SK-N-SH (cell line): Measurements from ENCODE around the gene PARP15. TPM values are rescaled to one million over a fixed set of nuclear protein-coding genes. Genes with fewer than 3 reads are reported as not detected.

Source experiments
- CTCF ChIA-PET: fragments of 300-600, 350-600 bp; formaldehyde crosslinking; extraction: SDS; loops from one replicate; lab custom pipeline; 2021; lab: Yijun Ruan, JAX
- POLR2A ChIA-PET: fragments of 350-600 bp; sonication (Branson Sonifier 250); formaldehyde crosslinking; extraction: SDS; loops from one replicate; lab custom pipeline; 2020; ENCODE audit warnings: antibody characterized with exemption, inconsistent platforms; lab: Yijun Ruan, JAX
- DNase-seq: peaks from one replicate; pipeline ENCODE4 v3.0.0; 2012
- H2AFZ ChIP-seq: fragments of 200-600 bp; sonication (generic); 2 replicates; pipeline ENCODE4 v1.8.1; 2016; ENCODE audit warnings: antibody characterized with exemption, mild to moderate bottlenecking, low read depth
- H3F3A ChIP-seq: fragments of 200-600 bp; sonication (generic); replicated peaks from 2 replicates; pipeline ENCODE3; 2016; ENCODE audit warnings: antibody characterized with exemption, mild to moderate bottlenecking; ENCODE audit not compliant: insufficient read depth
- H3K27ac ChIP-seq, 2 experiments: fragments of 200-500 bp in 1 of 2; fragments of 200-600 bp in 1 of 2; sonication (Bioruptor generic) in 1 of 2; sonication (generic), shearing (Covaris generic) in 1 of 2; 2 replicates each; pipeline versions ENCODE4 v1.5.1 to v1.6.1; 2014 to 2016; ENCODE audit warnings: low read depth in 2 of 2, inconsistent platforms in 1 of 2, low read length in 1 of 2, mild to moderate bottlenecking in 1 of 2, mixed read lengths in 1 of 2
- H3K27me3 ChIP-seq: fragments of 200-600 bp; sonication (generic), shearing (Covaris generic); 2 replicates; pipeline ENCODE4 v1.6.1; 2016; ENCODE audit warnings: mixed run types; ENCODE audit not compliant: insufficient read depth
- H3K36me3 ChIP-seq, 2 experiments: fragments of 200-500 bp in 1 of 2; fragments of 200-600 bp in 1 of 2; sonication (Bioruptor generic) in 1 of 2; sonication (generic) in 1 of 2; replicated peaks in 1 of 2; 2 replicates each; pipeline versions ENCODE3 to v1.5.1; 2014 to 2016; ENCODE audit warnings: low read length in 1 of 2, mild to moderate bottlenecking in 1 of 2; ENCODE audit not compliant: insufficient read depth in 2 of 2, control insufficient read depth in 1 of 2
- H3K4me1 ChIP-seq, 2 experiments: fragments of 200-500 bp in 1 of 2; fragments of 200-600 bp in 1 of 2; sonication (Bioruptor generic) in 1 of 2; sonication (generic), shearing (Covaris generic) in 1 of 2; 2 replicates each; pipeline versions ENCODE4 v1.5.1 to v1.6.1; 2014 to 2016; ENCODE audit warnings: low read depth in 1 of 2, low read length in 1 of 2, mixed run types in 1 of 2; ENCODE audit not compliant: insufficient read depth in 2 of 2, control insufficient read depth in 1 of 2
- H3K4me2 ChIP-seq: fragments of 200-600 bp; sonication (generic), shearing (Covaris generic); 2 replicates; pipeline ENCODE4 v1.6.1; 2017; ENCODE audit warnings: mixed run types
- H3K4me3 ChIP-seq, 2 experiments: fragments of 200-500 bp in 1 of 2; fragments of 200-600 bp in 1 of 2; sonication (Bioruptor generic) in 1 of 2; sonication (generic), shearing (Covaris generic) in 1 of 2; 2 replicates each; pipeline versions ENCODE4 v1.5.1 to v1.8.1; 2014 to 2016; ENCODE audit warnings: low read depth in 2 of 2, inconsistent platforms in 1 of 2, low read length in 1 of 2, mild to moderate bottlenecking in 1 of 2, mixed read lengths in 1 of 2, moderate library complexity in 1 of 2
- H3K79me2 ChIP-seq: fragments of 200-600 bp; sonication (generic); 2 replicates; pipeline ENCODE4 v1.8.1; 2017; ENCODE audit warnings: mild to moderate bottlenecking; ENCODE audit not compliant: insufficient read depth
- H3K9ac ChIP-seq: fragments of 200-600 bp; sonication (generic); 2 replicates; pipeline ENCODE4 v1.6.1; 2017; ENCODE audit warnings: mixed run types
- H3K9me2 ChIP-seq: fragments of 200-600 bp; sonication (generic); 2 replicates; pipeline ENCODE4 v1.6.1; 2017; ENCODE audit warnings: mixed run types
- H3K9me3 ChIP-seq: fragments of 200-600 bp; sonication (generic); 2 replicates; pipeline ENCODE4 v1.6.1; 2017; ENCODE audit warnings: mixed run types, mild to moderate bottlenecking, moderate library complexity
- H4K20me1 ChIP-seq: fragments of 200-600 bp; sonication (generic); 2 replicates; pipeline ENCODE4 v1.6.1; 2017; ENCODE audit warnings: mild to moderate bottlenecking, mixed run types; ENCODE audit not compliant: insufficient read depth
- CHD2 ChIP-seq: fragments of 150-350 bp; IDR thresholded peaks from 2 replicates; pipeline ENCODE4 v1.6.1; 2018; ENCODE audit warnings: low read length; ENCODE audit not compliant: partially characterized antibody
- ELF1 ChIP-seq: IDR thresholded peaks from 2 replicates; pipeline ENCODE4 v1.4.0; 2012
- EP300 ChIP-seq, 2 experiments: IDR thresholded peaks; 2 replicates each; pipeline versions ENCODE4 v1.4.0 to v1.6.1; 2012; ENCODE audit warnings: borderline replicate concordance in 1 of 2, low read depth in 1 of 2, low read length in 1 of 2
- EZH2phosphoT487 ChIP-seq: fragments of 200-600 bp; sonication (generic); IDR thresholded peaks from 2 replicates; pipeline ENCODE4 v1.6.1; 2017; ENCODE audit warnings: low read depth, mixed run types, mild to moderate bottlenecking, antibody characterized with exemption, moderate library complexity, borderline replicate concordance
- FOXM1 ChIP-seq: IDR thresholded peaks from 2 replicates; pipeline ENCODE4 v1.4.0; 2012; ENCODE audit warnings: low read depth, mild to moderate bottlenecking
- GABPA ChIP-seq: IDR thresholded peaks from 2 replicates; pipeline ENCODE4 v1.4.0; 2012; ENCODE audit warnings: low read depth, mild to moderate bottlenecking
- NRF1 ChIP-seq: IDR thresholded peaks from 2 replicates; pipeline ENCODE4 v1.6.1; 2012; ENCODE audit warnings: low read depth, mild to moderate bottlenecking, low read length
- RXRA ChIP-seq: IDR thresholded peaks from 2 replicates; pipeline ENCODE4 v1.4.0; 2012; ENCODE audit warnings: low read depth, mild to moderate bottlenecking, borderline replicate concordance
- SMC3 ChIP-seq: IDR thresholded peaks from 2 replicates; pipeline ENCODE4 v1.6.1; 2012; ENCODE audit warnings: low read depth, low read length, improper control_type of control experiment
- TEAD4 ChIP-seq: IDR thresholded peaks from 2 replicates; pipeline ENCODE4 v1.4.0; 2012; ENCODE audit warnings: mild to moderate bottlenecking, borderline replicate concordance; ENCODE audit not compliant: insufficient read depth
- YY1 ChIP-seq: IDR thresholded peaks from 2 replicates; pipeline ENCODE4 v1.4.0; 2012; ENCODE audit warnings: low read depth, mild to moderate bottlenecking
- WGBS: methylation state at CpG from one replicate; pipeline ENCODE4 v1.1.6; 2017; ENCODE audit warnings: low lambda C conversion rate; 5-methylcytosine and 5-hydroxymethylcytosine counted together
- polyA plus RNA-seq, 3 experiments: library from polyadenylated mRNA; depleted of rRNA; stranded (reverse); fragments of >200 nt; gene quantifications; 2 replicates each; pipeline ENCODE4 v1.2.3, GENCODE V29; 2012
- TF ChIP-seq, protein P1 (sequence below): IDR thresholded peaks from 2 replicates; pipeline ENCODE4 v1.4.0; 2012; ENCODE audit warnings: low read depth, borderline replicate concordance
- TF ChIP-seq, protein P2 (sequence below): fragments of 150-350 bp; IDR thresholded peaks from 2 replicates; pipeline ENCODE4 v1.6.1; 2017; ENCODE audit warnings: antibody characterized with exemption, low read length, low read depth, borderline replicate concordance
- TF ChIP-seq, protein P3 (sequence below): fragments of 200-600 bp; sonication (generic); IDR thresholded peaks from 2 replicates; pipeline ENCODE4 v1.6.1; 2017; ENCODE audit warnings: antibody characterized with exemption, mild to moderate bottlenecking, moderate library complexity
- TF ChIP-seq, protein P4 (sequence below): IDR thresholded peaks from 2 replicates; pipeline ENCODE4; 2012
- TF ChIP-seq, protein P5 (sequence below): fragments of 150-350 bp; IDR thresholded peaks from 2 replicates; pipeline ENCODE4 v1.6.1; 2016; ENCODE audit warnings: mild to moderate bottlenecking, low read depth, low read length
- TF ChIP-seq, protein P6 (sequence below): IDR thresholded peaks from 2 replicates; pipeline ENCODE4 v1.4.0; 2012; ENCODE audit warnings: low read depth, borderline replicate concordance

The PARP15 gene
- polyA plus RNA-seq, 1 of the 3 experiments (the other 2 are of a cell fraction), result not detected

DNA sequence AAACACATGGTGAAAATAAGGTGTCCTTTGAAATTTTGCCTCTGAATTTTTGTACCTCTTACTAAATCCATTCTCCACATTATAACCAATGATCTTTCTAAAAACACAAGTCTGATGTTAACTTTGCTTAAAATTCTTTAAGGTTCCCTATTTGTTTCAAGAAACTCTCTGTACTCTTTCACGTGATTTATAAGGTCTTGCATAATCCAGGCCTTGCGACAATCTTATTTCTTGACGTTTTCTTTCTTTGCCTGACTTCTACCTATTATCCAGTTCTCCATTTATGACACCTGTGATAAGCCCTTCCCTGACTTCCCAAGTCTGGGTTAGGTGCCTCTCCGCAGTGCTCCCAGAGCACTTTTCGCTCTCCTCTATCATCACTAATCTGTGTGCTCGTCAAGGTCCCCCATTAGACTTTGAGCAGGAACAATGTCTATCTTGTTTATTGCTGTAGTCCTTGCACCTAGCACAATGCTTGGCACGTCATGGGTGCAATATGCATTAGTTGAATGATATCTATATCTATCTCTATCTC lies 38.4 kb upstream of the PARP15 start:
- TF ChIP-seq, protein P1, sequence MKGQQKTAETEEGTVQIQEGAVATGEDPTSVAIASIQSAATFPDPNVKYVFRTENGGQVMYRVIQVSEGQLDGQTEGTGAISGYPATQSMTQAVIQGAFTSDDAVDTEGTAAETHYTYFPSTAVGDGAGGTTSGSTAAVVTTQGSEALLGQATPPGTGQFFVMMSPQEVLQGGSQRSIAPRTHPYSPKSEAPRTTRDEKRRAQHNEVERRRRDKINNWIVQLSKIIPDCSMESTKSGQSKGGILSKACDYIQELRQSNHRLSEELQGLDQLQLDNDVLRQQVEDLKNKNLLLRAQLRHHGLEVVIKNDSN, result no peak
- TF ChIP-seq GABPA (no peak), EZH2phosphoT487 (no peak), FOXM1 (no peak), CHD2 (no peak), TEAD4 (no peak), EP300 (IDR thresholded peaks at IDR 0.05; ENCODE audit: borderline replicate concordance in 1 of 2, low read depth in 1 of 2, low read length in 1 of 2) (no peak), NRF1 (no peak), SMC3 (no peak), ELF1 (no peak), YY1 (no peak), RXRA (no peak)
- TF ChIP-seq, protein P2, sequence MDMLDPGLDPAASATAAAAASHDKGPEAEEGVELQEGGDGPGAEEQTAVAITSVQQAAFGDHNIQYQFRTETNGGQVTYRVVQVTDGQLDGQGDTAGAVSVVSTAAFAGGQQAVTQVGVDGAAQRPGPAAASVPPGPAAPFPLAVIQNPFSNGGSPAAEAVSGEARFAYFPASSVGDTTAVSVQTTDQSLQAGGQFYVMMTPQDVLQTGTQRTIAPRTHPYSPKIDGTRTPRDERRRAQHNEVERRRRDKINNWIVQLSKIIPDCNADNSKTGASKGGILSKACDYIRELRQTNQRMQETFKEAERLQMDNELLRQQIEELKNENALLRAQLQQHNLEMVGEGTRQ, result no peak
- TF ChIP-seq, protein P3, sequence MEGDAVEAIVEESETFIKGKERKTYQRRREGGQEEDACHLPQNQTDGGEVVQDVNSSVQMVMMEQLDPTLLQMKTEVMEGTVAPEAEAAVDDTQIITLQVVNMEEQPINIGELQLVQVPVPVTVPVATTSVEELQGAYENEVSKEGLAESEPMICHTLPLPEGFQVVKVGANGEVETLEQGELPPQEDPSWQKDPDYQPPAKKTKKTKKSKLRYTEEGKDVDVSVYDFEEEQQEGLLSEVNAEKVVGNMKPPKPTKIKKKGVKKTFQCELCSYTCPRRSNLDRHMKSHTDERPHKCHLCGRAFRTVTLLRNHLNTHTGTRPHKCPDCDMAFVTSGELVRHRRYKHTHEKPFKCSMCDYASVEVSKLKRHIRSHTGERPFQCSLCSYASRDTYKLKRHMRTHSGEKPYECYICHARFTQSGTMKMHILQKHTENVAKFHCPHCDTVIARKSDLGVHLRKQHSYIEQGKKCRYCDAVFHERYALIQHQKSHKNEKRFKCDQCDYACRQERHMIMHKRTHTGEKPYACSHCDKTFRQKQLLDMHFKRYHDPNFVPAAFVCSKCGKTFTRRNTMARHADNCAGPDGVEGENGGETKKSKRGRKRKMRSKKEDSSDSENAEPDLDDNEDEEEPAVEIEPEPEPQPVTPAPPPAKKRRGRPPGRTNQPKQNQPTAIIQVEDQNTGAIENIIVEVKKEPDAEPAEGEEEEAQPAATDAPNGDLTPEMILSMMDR, result no peak
- TF ChIP-seq, protein P4, sequence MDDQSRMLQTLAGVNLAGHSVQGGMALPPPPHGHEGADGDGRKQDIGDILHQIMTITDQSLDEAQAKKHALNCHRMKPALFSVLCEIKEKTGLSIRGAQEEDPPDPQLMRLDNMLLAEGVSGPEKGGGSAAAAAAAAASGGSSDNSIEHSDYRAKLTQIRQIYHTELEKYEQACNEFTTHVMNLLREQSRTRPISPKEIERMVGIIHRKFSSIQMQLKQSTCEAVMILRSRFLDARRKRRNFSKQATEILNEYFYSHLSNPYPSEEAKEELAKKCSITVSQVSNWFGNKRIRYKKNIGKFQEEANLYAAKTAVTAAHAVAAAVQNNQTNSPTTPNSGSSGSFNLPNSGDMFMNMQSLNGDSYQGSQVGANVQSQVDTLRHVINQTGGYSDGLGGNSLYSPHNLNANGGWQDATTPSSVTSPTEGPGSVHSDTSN, result no peak
- TF ChIP-seq, protein P5, sequence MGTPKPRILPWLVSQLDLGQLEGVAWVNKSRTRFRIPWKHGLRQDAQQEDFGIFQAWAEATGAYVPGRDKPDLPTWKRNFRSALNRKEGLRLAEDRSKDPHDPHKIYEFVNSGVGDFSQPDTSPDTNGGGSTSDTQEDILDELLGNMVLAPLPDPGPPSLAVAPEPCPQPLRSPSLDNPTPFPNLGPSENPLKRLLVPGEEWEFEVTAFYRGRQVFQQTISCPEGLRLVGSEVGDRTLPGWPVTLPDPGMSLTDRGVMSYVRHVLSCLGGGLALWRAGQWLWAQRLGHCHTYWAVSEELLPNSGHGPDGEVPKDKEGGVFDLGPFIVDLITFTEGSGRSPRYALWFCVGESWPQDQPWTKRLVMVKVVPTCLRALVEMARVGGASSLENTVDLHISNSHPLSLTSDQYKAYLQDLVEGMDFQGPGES, result no peak
- TF ChIP-seq, protein P6, sequence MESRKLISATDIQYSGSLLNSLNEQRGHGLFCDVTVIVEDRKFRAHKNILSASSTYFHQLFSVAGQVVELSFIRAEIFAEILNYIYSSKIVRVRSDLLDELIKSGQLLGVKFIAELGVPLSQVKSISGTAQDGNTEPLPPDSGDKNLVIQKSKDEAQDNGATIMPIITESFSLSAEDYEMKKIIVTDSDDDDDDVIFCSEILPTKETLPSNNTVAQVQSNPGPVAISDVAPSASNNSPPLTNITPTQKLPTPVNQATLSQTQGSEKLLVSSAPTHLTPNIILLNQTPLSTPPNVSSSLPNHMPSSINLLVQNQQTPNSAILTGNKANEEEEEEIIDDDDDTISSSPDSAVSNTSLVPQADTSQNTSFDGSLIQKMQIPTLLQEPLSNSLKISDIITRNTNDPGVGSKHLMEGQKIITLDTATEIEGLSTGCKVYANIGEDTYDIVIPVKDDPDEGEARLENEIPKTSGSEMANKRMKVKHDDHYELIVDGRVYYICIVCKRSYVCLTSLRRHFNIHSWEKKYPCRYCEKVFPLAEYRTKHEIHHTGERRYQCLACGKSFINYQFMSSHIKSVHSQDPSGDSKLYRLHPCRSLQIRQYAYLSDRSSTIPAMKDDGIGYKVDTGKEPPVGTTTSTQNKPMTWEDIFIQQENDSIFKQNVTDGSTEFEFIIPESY, result no peak
- no peak overlapping the region for H3K4me2 ChIP-seq
- no peaks in the 10 kb centered on the region for H3K9me2 ChIP-seq
- ChIA-PET CTCF (no interaction called here), POLR2A (no interaction called here)
- H3K27ac ChIP-seq, result no peak overlapping the region
- no peak overlapping the region for H2AFZ ChIP-seq
- H3F3A ChIP-seq, result peaks cover 5% of the 10 kb centered on the region
- no peaks in the 10 kb centered on the region for H4K20me1 ChIP-seq
- no peaks in the 10 kb centered on the region for H3K9me3 ChIP-seq
- peaks cover 13 to 25% of the 10 kb centered on the region in 2 experiments for H3K36me3 ChIP-seq
- no peaks in the 10 kb centered on the region for H3K27me3 ChIP-seq
- no peak overlapping the region for H3K4me3 ChIP-seq
- WGBS, result 93% methylated on average over 7 of the region's 7 CpGs
- 0 out of 4 replicates have a peak, but pooled peaks cover 0 to under 1% of the 10 kb centered on the region in 2 experiments for H3K4me1 ChIP-seq
- H3K79me2 ChIP-seq, result no peaks in the 10 kb centered on the region
- H3K9ac ChIP-seq, result no peak overlapping the region
- DNase-seq, result no peak
